Urothelium cell line (cell line): ENCODE data around the gene TUBB4A.

Experiments
- DNase-seq: peaks from one replicate; pipeline ENCODE4 v3.0.0; 2011; ENCODE audit warnings: low spot score, mixed read lengths
- FAIRE-seq: peaks from 2 replicates; lab custom pipeline; 2011; peaks lifted over from hg19 to GRCh38; lab: Jason Lieb, UNC

The TUBB4A gene

DNA sequence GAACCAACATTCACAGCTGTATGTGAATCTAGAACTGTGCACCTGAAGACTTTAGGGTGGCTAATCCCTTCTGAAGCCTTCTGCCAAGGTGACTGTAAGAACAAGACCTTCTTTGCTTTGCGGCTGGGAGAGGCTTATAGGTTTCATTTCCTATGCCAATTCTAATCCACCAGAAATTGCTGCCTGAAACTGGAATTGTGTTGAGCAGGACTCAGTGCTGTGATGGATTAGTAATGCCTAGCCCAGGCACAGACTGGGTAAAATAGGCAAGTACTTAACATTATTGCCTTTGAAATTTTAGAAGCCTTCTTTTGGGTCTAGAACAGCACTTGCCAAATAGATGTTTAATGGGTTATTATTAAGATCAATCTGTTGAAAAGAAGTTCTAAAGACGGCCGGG is 54.1 kb downstream of the TUBB4A start:
- FAIRE-seq (no peak), DNase-seq (no peak)

DNA sequence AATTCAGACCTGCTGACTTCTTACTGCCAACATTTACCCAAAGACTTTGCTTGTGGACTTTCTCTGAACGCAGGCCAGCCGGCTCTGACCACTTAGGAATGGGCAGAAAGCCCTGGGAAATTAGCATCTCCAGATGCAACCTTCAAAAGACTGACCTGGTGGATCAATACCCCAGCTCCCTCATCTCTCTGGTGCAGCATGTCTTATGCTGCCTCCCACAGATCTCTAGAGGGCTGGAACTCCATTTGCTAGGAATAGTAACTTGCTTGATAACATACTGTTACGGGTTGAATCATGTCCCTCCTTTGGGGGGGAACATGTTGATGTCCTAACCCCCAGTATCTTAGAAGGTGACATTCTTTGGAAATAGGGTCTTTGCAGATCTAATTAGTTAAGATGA is 55.7 kb downstream of the TUBB4A start:
- DNase-seq (no peak), FAIRE-seq (no peak)
